ENCODE measurements around the gene SLITRK5. TPM values are rescaled to one million over a fixed set of nuclear protein-coding genes. Genes with fewer than 3 reads are reported as not detected.

The SLITRK5 gene, protein sequence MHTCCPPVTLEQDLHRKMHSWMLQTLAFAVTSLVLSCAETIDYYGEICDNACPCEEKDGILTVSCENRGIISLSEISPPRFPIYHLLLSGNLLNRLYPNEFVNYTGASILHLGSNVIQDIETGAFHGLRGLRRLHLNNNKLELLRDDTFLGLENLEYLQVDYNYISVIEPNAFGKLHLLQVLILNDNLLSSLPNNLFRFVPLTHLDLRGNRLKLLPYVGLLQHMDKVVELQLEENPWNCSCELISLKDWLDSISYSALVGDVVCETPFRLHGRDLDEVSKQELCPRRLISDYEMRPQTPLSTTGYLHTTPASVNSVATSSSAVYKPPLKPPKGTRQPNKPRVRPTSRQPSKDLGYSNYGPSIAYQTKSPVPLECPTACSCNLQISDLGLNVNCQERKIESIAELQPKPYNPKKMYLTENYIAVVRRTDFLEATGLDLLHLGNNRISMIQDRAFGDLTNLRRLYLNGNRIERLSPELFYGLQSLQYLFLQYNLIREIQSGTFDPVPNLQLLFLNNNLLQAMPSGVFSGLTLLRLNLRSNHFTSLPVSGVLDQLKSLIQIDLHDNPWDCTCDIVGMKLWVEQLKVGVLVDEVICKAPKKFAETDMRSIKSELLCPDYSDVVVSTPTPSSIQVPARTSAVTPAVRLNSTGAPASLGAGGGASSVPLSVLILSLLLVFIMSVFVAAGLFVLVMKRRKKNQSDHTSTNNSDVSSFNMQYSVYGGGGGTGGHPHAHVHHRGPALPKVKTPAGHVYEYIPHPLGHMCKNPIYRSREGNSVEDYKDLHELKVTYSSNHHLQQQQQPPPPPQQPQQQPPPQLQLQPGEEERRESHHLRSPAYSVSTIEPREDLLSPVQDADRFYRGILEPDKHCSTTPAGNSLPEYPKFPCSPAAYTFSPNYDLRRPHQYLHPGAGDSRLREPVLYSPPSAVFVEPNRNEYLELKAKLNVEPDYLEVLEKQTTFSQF
- under 0.01 TPM in 1 of 2 replicates, not detected in the other for total RNA-seq (2014; rRNA removed; shearing (Covaris generic))

DNA sequence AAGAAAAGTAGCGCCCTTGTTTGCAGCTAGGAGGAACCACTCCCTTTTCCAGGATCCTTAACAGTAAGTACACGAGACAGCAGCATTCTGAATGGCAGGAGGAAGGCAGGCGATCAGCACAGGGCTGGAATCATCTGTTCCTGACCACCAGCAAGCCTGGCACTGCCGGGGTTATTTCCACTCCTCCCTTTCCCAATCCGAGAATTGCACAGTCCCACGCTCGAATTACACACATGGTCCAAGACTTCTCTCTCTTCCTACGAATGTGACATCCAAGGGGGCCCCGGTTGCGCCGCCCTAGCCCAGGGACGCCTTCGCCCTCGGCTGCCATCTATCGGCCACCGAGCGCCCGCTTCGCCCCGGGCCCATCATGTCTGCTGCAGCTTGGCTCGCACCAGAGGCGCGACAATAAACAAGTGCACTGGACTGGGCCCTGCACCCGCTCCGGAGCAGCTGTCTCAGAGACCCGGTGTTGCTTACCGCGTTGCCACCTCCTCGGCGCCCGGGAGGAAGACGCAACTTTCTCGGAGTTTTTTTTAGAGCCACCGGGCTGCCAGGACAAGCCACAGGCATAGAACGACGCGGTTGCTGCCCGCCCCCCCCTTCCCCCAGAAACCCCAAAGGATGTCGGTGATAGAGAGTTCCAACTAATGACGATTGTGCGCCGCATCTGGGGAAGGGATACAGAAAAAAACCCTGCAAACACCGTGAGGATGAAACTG is at the start of gene SLITRK5:
SLITRK5 (plus strand) TSS at position 341 of the 722 bp plus-strand sequence. CDS start 4,018 bp downstream, outside the sequence.
- peak; percentile 75 for DNase-seq (ENCODE audit: low read depth)

DNA sequence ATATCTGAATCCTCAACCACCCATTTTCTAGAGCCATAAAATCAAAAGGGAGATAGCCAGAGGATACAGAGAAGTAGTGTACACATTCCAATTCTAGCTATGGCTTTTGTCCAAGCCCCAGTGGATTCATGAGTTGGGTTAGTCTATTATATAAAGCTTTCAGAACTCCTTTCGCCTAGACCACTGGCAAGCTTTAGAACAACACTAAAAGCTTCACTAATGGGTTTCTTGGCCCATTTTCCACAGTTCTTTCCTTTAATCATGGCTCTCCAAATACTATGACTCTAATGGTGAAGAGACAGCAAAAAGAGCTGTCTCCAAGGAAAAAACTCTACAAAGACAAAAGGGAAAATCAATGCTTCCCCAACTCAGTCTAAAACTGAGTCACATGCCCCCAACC is 48.2 kb upstream of the SLITRK5 start:
- no peak for DNase-seq (ENCODE audit: low read depth)

DNA sequence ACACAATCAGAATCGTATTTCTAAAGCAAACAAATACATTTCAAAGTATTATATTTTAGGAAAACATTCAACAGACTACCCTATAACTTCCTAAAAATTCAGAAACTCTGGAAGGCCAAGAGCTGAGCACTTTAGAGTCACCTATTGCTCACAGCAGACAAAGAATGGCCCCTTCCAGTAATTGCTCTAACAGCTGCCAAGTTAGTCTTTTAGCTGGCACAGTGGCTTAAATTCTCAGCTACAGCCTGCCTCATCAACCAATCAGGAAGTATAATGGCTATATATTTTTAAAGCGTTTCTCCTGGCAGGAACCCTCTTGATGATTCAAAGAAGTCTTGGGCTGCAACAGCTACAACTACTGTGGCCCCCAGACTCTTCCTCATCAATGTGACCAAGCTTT is 14.9 kb upstream of the SLITRK5 start:
- DNase-seq (ENCODE audit: low read depth) = no peak

DNA sequence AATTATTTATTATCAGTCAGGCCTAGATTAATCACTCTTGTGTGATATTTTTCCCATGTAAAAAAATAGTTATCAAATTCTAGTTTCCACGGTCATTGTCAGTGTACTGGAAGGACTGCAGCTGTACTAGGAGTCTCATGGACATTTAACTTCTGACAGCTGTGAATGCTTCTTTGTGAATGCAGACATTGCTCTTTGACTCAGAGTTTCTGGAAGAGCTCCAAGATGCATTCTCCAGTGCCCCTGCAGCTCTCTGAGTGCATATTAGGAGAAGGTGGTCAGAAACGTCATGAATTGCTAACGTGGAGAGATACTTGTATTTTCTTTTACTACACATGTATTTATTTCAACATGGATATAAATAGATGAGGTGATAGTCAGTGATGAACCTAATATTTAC is 9.7 kb upstream of the SLITRK5 start:
- no peak for DNase-seq (ENCODE audit: low read depth)

DNA sequence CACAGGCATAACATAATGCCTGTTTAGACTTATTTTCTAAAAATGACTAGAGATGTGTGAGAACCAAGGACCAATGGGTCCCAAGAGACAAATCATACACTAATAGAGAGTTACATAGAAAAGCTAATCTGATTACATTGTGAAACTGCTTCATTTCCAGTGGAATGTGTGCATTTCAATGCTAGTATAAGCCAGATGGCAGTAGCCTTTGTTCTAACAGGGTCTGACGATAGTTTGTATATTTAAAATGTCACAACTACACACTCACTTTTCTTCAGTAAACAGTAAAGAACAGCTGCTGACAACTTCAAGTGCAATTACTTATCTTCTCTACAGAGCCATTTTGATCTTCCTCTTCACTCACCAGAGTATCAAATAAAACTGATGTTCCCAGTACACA is 4.3 kb upstream of the SLITRK5 start:
- no peak for DNase-seq (ENCODE audit: low read depth)

DNA sequence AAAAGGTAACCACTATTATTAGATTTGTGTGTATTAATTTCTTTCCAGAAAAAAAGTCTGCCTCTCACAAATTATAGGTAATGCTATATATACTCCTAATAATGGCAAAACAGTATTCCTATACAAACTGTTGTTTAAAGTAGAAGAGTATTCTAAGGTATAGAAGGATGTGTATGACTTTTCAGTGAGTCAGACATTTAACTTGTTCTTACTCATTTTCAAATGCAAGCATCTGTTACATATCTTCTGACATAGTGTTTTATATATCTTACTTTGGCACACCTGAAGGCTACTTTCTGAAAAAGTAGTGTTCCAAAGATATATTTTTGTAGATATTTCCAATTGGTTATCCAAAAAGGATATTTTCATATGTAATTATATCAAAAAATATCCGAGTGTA is 3.5 kb upstream of the SLITRK5 start:
- no peak for DNase-seq (ENCODE audit: low read depth)

DNA sequence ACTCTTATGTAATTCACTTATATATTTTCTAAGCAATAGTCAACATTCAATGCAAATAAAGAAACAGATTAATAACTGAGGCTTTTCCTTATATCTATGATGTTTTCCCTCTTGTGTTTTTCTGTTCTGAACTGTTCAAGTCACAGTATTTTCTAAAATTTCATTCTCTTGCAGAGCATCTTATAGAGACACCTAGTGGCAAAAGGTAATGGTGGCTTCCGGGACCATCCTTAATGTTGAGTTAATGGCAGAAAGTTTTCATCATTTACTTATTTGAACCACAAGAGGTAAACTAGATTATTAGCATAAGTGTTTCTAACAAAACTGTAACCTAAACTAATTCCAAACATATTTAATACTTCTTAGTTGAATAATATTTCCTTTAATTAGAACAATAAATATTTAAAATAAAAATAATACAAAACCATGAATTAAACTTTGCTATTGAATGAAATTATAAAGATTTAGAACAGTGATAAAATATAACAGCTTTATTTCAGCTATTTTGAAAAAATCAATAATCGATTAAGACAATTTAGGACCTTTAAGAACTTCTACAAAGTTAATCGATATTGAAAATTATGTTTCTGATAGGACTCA is 1.7 kb upstream of the SLITRK5 start:
- no peak for DNase-seq (ENCODE audit: low read depth)

DNA sequence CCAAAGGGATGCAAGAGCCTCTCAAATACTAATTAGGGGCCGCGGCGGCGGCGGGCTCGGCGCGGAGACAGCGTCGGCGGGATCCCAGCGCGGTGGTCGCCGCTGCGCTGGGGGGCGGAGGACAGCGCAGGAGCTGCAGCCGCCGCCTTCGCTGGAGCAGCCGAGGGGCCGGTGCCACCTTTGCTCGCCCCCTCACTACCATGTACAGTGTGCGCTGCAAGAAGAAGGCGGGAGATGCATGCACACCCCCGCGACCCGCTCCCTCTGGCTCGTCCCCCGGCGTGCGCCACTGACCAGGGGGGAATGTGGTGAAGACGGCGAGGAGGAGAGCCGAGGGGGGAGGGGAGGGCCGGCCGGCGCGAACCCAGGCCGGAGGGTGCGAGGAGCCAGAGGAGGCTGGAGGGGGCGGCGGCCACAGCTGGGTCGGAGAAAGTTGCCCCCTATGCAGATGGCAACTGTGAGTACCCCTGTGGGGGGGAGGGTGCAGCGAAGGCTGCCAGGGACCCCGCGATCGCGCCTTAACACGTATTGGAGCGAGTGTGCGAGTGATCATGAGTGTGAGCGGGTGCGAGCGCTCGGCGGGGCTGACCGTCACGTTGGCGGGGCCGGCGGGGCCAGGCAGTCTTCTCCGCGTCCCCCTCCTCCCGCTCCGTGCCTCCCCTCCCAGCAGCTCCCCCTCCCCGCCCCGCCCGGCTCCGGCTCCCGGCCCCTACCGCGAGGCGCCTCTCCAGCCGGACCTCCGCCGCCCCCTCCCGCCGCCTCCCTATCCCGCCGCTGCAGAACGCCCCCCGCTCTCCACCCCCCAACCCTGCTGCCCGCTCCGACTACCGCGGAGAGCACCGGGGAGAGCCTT is 808 bp downstream of the SLITRK5 start:
- no peak for DNase-seq (ENCODE audit: low read depth)

DNA sequence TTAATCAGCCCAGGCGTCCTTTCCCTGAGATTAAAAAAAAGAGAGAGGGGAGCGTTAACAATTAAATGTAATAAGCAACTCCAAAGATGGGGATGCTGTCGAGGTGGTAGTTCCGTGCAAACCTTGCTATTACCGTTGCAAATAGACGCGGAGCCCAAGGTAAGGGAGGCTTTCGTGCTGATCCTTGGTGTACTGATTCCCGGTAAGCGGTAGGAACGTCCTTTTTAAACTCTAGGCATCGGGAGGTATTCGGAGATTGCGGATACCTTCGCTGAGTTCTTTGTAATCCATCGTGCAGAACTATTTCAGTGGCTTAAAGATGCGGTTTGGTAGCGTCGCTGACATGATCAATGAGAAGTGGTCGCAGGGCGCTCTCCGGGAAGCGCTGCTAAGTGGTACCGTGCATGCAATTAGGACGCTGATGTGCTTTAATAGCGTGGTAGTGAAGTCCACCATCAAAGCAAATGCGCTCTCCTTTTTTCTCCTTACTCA is 3.1 kb downstream of the SLITRK5 start:
- DNase-seq (ENCODE audit: low read depth) = no peak

DNA sequence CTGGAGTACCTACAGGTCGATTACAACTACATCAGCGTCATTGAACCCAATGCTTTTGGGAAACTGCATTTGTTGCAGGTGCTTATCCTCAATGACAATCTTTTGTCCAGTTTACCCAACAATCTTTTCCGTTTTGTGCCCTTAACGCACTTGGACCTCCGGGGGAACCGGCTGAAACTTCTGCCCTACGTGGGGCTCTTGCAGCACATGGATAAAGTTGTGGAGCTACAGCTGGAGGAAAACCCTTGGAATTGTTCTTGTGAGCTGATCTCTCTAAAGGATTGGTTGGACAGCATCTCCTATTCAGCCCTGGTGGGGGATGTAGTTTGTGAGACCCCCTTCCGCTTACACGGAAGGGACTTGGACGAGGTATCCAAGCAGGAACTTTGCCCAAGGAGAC is 4.7 kb downstream of the SLITRK5 start:
- no peak for DNase-seq (ENCODE audit: low read depth)

DNA sequence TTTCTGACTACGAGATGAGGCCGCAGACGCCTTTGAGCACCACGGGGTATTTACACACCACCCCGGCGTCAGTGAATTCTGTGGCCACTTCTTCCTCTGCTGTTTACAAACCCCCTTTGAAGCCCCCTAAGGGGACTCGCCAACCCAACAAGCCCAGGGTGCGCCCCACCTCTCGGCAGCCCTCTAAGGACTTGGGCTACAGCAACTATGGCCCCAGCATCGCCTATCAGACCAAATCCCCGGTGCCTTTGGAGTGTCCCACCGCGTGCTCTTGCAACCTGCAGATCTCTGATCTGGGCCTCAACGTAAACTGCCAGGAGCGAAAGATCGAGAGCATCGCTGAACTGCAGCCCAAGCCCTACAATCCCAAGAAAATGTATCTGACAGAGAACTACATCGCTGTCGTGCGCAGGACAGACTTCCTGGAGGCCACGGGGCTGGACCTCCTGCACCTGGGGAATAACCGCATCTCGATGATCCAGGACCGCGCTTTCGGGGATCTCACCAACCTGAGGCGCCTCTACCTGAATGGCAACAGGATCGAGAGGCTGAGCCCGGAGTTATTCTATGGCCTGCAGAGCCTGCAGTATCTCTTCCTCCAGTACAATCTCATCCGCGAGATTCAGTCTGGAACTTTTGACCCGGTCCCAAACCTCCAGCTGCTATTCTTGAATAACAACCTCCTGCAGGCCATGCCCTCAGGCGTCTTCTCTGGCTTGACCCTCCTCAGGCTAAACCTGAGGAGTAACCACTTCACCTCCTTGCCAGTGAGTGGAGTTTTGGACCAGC is 5.3 kb downstream of the SLITRK5 start:
- DNase-seq (ENCODE audit: low read depth) = no peak

DNA sequence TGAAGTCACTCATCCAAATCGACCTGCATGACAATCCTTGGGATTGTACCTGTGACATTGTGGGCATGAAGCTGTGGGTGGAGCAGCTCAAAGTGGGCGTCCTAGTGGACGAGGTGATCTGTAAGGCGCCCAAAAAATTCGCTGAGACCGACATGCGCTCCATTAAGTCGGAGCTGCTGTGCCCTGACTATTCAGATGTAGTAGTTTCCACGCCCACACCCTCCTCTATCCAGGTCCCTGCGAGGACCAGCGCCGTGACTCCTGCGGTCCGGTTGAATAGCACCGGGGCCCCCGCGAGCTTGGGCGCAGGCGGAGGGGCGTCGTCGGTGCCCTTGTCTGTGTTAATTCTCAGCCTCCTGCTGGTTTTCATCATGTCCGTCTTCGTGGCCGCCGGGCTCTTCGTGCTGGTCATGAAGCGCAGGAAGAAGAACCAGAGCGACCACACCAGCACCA is 5.9 kb downstream of the SLITRK5 start:
- DNase-seq (ENCODE audit: low read depth) = no peak

DNA sequence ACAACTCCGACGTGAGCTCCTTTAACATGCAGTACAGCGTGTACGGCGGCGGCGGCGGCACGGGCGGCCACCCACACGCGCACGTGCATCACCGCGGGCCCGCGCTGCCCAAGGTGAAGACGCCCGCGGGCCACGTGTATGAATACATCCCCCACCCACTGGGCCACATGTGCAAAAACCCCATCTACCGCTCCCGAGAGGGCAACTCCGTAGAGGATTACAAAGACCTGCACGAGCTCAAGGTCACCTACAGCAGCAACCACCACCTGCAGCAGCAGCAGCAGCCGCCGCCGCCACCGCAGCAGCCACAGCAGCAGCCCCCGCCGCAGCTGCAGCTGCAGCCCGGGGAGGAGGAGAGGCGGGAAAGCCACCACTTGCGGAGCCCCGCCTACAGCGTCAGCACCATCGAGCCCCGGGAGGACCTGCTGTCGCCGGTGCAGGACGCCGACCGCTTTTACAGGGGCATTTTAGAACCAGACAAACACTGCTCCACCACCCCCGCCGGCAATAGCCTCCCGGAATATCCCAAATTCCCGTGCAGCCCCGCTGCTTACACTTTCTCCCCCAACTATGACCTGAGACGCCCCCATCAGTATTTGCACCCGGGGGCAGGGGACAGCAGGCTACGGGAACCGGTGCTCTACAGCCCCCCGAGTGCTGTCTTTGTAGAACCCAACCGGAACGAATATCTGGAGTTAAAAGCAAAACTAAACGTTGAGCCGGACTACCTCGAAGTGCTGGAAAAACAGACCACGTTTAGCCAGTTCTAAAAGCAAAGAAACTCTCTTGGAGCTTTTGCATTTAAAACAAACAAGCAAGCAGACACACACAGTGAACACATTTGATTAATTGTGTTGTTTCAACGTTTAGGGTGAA is 6.6 kb downstream of the SLITRK5 start:
- peak; percentile 7 for DNase-seq (ENCODE audit: low read depth)

DNA sequence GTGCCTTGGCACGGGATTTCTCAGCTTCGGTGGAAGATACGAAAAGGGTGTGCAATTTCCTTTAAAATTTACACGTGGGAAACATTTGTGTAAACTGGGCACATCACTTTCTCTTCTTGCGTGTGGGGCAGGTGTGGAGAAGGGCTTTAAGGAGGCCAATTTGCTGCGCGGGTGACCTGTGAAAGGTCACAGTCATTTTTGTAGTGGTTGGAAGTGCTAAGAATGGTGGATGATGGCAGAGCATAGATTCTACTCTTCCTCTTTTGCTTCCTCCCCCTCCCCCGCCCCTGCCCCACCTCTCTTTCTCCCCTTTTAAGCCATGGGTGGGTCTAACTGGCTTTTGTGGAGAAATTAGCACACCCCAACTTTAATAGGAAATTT is 7.2 kb downstream of the SLITRK5 start:
- no peak for DNase-seq (ENCODE audit: low read depth)

DNA sequence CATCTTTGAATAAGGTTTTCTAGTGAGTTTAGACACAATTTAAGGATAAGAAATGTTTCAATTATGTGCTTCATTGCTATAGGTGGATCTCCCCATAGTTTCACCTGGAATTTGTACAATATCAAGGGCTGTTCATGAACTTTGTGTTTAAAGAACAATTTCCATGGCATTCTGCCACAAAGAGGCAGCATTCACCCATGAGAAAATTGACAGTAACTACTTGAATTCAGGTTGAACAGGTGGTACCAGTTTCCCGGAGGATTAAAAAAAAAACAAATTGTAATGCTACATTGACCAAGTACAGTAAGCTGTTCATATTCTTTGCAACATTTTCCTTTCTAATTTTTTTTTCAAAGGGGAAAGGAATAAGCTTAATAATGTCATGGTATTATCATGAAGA is 9.1 kb downstream of the SLITRK5 start:
- no peak for DNase-seq (ENCODE audit: low read depth)

DNA sequence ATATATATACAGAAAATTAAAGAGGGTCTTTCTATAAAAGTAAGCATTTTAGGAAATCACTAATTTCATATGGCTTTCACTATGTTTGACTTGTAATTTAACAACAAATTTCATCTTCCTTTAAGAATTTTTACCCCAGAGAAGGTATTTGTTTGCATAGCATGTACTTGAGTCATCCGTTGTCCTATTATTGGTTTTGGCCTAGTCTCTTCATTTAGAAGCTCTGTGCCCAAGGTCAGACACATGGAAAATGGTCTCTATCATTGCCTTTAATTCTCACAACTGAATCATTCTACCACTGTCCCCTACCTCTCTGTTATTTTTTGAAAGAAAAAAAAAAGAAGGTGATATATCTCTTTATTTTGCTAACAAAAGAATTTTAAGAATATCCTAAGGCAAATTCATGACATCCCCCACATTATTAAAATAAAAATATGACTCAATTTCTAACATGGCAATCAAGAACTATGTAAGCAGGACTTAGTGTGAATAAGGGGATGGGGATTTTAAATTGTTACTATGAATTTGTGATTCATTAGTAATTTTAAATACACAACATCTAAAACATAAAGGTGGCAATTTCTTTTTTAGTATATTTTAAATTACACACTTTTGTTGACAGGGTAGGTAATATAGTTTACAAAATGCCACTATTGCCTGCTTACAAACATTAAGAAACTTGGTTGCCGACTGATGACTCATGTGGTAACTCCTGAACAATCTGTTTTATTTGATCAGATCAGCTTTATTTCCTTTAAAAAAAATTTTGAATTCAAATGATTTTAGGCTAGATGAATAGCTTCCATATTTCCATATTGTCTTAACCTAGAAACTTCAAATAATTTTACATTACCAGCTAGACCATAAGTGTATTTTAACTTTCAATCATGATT is 13.9 kb downstream of the SLITRK5 start:
- DNase-seq (ENCODE audit: low read depth) = peak; percentile 11

DNA sequence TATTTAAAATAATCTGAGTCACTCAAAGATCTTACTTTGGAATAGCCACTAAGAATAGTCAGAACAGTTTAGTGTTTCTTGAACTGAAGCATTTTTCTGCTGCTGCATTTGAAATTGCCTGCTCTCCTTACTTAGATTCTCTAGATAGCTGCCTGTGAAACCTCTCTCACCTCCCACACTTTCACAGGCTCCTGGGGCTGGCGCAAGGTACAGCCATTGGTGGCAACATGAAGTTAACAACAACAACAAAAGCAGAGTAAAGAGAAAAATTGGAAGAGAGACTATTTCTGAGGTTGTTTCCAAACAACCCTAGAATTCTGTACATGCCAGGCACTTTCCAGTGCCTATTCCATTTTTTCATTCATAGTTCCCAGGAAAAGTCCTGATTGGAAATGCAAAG is 25.3 kb downstream of the SLITRK5 start:
- DNase-seq (ENCODE audit: low read depth) = no peak

DNA sequence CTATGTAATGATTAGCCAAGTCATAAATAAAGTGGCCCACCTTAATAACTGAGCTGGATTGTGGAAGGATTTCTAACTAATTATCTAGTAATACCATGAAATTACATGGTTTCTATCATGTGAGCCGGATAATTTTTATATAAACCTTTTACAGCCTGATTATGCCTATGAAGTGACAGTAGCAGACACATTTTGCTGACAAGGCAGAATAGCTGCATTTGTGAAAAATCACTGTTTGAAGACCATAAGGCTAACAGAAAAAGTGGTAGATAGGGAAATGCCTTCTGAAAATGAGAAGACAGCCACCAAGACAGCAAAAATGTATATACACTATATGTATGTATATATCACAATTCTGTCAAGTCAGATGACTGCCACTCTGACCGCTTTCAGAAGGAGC is 27.1 kb downstream of the SLITRK5 start:
- DNase-seq (ENCODE audit: low read depth) = no peak

Measured in Daoy (cell line).